Measurements from ENCODE around the gene MGAT5.

The MGAT5 gene

DNA sequence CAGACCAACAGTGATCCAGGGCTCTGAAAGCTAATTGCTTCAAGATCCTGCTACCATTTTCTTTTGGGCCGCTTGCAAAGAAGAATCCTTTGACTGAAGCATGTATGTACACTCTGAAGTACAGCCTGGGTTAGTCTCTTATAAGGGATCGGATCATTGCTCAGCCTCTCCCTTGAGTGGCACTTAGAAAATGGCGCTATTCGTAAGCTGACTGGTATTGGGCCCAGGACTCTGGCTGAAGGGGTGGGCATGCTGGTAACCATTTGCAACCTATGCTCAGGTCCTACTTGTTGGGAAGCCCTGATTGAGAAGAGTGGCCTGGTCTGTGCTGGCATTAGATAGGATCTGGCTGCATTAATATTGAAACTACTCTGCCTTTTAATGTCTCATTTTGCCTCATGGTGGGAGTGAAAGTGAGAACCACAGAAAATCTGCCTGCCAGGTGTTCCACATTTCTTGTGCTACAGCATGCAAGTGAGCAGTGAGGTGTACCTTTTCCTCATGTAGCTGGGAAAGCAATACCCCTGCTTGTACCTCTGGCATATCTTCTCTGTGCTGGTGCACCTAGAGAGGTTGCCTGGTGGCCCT, 661 bp upstream of the MGAT5 start:
- Histone ChIP-seq H3K4me1 (ENCODE audit: control insufficient read depth, insufficient read depth, low read length, poor library complexity, severe bottlenecking) (no peaks in the 10 kb centered on the region), H3K9me3 (ENCODE audit: control insufficient read depth, low read length) (no peaks in the 10 kb centered on the region), H3K27ac (ENCODE audit: low read depth, low read length, severe bottlenecking) (no peak overlapping the region), H3K36me3 (ENCODE audit: control insufficient read depth, insufficient read depth, low read length) (peaks cover 12% of the 10 kb centered on the region), H3K4me3 (ENCODE audit: extremely low read depth, insufficient read depth, low read length, poor library complexity, severe bottlenecking) (no peak overlapping the region)
- 97 to 100% methylated on average over 4 of the region's 4 CpGs for WGBS, 2 experiments (ENCODE audit: insufficient coverage in 2 of 2)

DNA sequence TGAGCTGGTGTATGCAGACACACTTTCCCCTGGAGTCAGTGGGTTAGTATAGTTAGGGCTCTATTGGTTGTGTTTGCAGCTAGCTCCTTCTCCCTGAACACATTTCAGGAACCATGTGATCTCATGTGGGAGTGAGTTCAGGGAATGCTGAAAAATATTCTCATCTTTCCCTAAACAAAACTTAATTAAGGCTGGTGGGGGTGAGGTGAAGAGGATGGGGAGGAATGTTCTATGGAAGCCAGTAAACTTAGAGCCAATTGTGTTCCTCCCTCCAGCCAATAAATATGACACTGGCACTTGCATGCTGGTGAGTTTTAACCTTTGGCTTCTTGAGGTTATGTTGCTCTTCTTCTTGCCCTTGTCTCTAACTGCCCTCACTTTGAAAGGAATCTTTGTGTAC, 952 bp downstream of the MGAT5 start:
- no peak overlapping the region for H3K27ac ChIP-seq (ENCODE audit: low read depth, low read length, severe bottlenecking)

DNA sequence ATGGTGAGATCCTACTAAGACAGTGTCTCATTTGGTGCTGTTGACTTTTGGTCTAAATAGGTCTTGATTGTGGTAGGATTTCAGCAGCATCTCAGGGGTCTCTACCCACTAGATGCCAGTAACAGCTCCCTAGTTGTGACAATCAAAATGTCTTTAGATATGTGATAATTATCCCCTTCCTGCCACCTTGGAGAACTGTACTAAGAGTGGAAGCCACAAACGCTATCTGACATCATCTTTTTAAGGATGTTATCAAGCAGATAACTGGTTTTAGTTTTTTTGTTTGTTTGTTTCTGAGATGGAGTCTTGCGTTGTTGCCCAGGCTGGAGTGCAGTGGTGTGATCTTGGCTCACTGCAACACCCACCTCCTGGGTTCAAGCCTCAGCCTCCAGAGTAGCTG, 3.1 kb downstream of the MGAT5 start:
- Histone ChIP-seq H3K9me3 (ENCODE audit: control insufficient read depth, low read length) (no peaks in the 10 kb centered on the region), H3K36me3 (ENCODE audit: control insufficient read depth, insufficient read depth, low read length) (peaks cover 9% of the 10 kb centered on the region), H3K4me3 (ENCODE audit: extremely low read depth, insufficient read depth, low read length, poor library complexity, severe bottlenecking) (no peak overlapping the region), H3K27ac (ENCODE audit: low read depth, low read length, severe bottlenecking) (no peak overlapping the region), H3K4me1 (ENCODE audit: control insufficient read depth, insufficient read depth, low read length, poor library complexity, severe bottlenecking) (peaks cover 14% of the 10 kb centered on the region)
- 87 to 88% methylated on average over 2 of the region's 2 CpGs for WGBS, 2 experiments (ENCODE audit: insufficient coverage in 2 of 2)

More for the DNA sequence above, 952 bp downstream of the MGAT5 start:
- no peaks in the 10 kb centered on the region for H3K9me3 ChIP-seq (ENCODE audit: control insufficient read depth, low read length)
- no peak overlapping the region for H3K4me3 ChIP-seq (ENCODE audit: extremely low read depth, insufficient read depth, low read length, poor library complexity, severe bottlenecking)
- H3K36me3 ChIP-seq (ENCODE audit: control insufficient read depth, insufficient read depth, low read length) = peaks cover 9% of the 10 kb centered on the region
- no peaks in the 10 kb centered on the region for H3K4me1 ChIP-seq (ENCODE audit: control insufficient read depth, insufficient read depth, low read length, poor library complexity, severe bottlenecking)

DNA sequence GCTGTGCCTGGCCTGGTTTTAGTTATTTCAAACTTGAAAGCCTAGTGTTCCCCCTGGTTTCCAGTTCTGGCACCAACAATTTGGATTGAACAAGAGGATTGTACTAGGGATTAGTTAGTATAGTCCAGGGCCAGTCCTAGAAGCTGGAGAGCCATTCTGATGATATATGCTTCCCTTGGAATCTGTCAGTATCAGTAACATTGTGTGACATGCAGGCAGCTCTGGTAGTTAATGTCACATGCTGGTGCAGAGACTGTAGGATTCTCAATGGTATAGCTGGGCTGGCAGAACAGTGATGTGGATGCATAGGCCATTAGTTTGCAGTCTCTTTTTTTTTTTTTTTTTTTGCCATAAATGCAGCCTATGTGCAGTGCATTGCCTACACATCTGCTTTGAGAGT, 3.6 kb downstream of the MGAT5 start:
- H3K4me3 ChIP-seq (ENCODE audit: extremely low read depth, insufficient read depth, low read length, poor library complexity, severe bottlenecking) = no peak overlapping the region
- no peak overlapping the region for H3K27ac ChIP-seq (ENCODE audit: low read depth, low read length, severe bottlenecking)
- H3K36me3 ChIP-seq (ENCODE audit: control insufficient read depth, insufficient read depth, low read length) = peaks cover 9% of the 10 kb centered on the region

GRCh38 chr2:134257965-134258683, 4.3 kb downstream of the MGAT5 start:
- Histone ChIP-seq H3K9me3 (ENCODE audit: control insufficient read depth, low read length) (no peaks in the 10 kb centered on the region), H3K4me3 (ENCODE audit: extremely low read depth, insufficient read depth, low read length, poor library complexity, severe bottlenecking) (no peak overlapping the region), H3K4me1 (ENCODE audit: control insufficient read depth, insufficient read depth, low read length, poor library complexity, severe bottlenecking) (peaks cover 14% of the 10 kb centered on the region), H3K27ac (ENCODE audit: low read depth, low read length, severe bottlenecking) (no peak overlapping the region), H3K36me3 (ENCODE audit: control insufficient read depth, insufficient read depth, low read length) (peaks cover 9% of the 10 kb centered on the region)
- 88 to 92% methylated on average over 1 to 2 of the region's 7 CpGs for WGBS, 2 experiments (ENCODE audit: insufficient coverage in 2 of 2)

More for the DNA sequence above, 3.6 kb downstream of the MGAT5 start:
- Histone ChIP-seq H3K4me1 (ENCODE audit: control insufficient read depth, insufficient read depth, low read length, poor library complexity, severe bottlenecking) (peaks cover 14% of the 10 kb centered on the region), H3K9me3 (ENCODE audit: control insufficient read depth, low read length) (no peaks in the 10 kb centered on the region)

DNA sequence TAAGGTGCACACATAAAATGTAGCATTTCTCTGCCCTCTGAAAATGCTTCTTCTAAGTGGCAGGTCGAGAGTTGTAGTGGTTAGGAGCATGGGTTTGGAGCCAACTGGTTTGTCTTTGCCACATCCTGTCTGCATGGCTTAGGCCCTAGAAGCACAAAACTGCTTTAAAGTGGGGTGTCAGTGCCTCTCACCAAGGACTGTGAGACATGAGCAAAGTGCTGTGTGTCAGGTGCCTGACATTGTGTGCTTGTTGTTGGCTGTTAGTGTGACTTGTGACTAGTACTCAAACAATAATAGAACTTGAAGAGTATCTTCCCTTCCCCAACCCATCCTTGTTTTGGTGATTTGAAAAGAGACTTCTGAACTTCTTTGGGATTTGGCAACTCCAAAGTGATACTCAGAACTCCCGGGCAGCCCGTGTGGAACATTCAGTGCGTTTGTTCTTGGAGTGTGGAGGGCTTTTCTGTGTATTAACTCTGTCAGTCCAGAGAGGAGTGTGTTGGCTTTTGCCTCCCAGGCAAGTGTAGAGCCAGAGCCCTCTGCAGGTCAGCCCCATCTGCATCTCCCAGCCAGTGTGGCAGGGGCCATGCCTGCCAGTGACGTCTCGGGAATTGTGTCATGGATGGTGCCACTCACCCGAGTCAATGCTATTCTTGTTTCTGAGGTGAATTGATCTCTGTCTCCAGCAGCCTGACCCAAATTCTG, 5.0 kb downstream of the MGAT5 start:
- H3K9me3 ChIP-seq (ENCODE audit: control insufficient read depth, low read length) = no peaks in the 10 kb centered on the region
- H3K4me3 ChIP-seq (ENCODE audit: extremely low read depth, insufficient read depth, low read length, poor library complexity, severe bottlenecking) = no peak overlapping the region
- H3K36me3 ChIP-seq (ENCODE audit: control insufficient read depth, insufficient read depth, low read length) = peaks cover 9% of the 10 kb centered on the region
- WGBS, 2 experiments (ENCODE audit: insufficient coverage in 2 of 2) = 74 to 90% methylated on average over 4 of the region's 7 CpGs
- no peak overlapping the region for H3K27ac ChIP-seq (ENCODE audit: low read depth, low read length, severe bottlenecking)
- H3K4me1 ChIP-seq (ENCODE audit: control insufficient read depth, insufficient read depth, low read length, poor library complexity, severe bottlenecking) = peaks cover 14% of the 10 kb centered on the region

- Histone ChIP-seq H3K4me3 (ENCODE audit: extremely low read depth, insufficient read depth, low read length, poor library complexity, severe bottlenecking) (no peak overlapping the region), H3K9me3 (ENCODE audit: control insufficient read depth, low read length) (no peaks in the 10 kb centered on the region), H3K27ac (ENCODE audit: low read depth, low read length, severe bottlenecking) (no peak overlapping the region), H3K4me1 (ENCODE audit: control insufficient read depth, insufficient read depth, low read length, poor library complexity, severe bottlenecking) (peaks cover 14% of the 10 kb centered on the region), H3K36me3 (ENCODE audit: control insufficient read depth, insufficient read depth, low read length) (peaks cover 5% of the 10 kb centered on the region)
- 87 to 89% methylated on average over 2 of the region's 2 CpGs for WGBS, 2 experiments (ENCODE audit: insufficient coverage in 2 of 2)
Measured at GRCh38 chr2:134259571-134259970, 5.7 kb downstream of the MGAT5 start.

DNA sequence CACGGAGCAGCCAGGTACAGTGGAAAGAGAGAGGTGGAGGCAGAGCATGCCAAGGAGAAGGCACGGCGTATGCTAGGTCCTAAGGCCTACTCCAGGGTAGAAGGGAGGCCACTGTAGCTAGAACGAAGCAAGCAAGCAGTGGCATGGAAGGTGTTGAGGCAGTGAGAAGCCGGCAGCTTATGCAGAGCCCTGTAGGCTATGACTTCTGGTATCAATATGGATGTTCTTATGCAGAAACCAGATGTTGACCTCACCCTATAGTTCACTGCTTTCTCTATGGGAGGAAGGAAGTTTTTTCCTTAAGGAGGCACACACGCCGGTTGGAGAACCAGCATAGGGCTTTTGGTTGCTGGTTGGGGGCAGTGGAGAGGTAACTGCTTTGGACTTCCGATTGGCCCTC, 6.1 kb downstream of the MGAT5 start:
- Histone ChIP-seq H3K9me3 (ENCODE audit: control insufficient read depth, low read length) (no peaks in the 10 kb centered on the region), H3K36me3 (ENCODE audit: control insufficient read depth, insufficient read depth, low read length) (peaks cover 1% of the 10 kb centered on the region), H3K27ac (ENCODE audit: low read depth, low read length, severe bottlenecking) (no peak overlapping the region), H3K4me1 (ENCODE audit: control insufficient read depth, insufficient read depth, low read length, poor library complexity, severe bottlenecking) (peaks cover 14% of the 10 kb centered on the region), H3K4me3 (ENCODE audit: extremely low read depth, insufficient read depth, low read length, poor library complexity, severe bottlenecking) (no peak overlapping the region)
- 93 to 94% methylated on average over 7 to 8 of the region's 8 CpGs for WGBS, 2 experiments (ENCODE audit: insufficient coverage in 2 of 2)

DNA sequence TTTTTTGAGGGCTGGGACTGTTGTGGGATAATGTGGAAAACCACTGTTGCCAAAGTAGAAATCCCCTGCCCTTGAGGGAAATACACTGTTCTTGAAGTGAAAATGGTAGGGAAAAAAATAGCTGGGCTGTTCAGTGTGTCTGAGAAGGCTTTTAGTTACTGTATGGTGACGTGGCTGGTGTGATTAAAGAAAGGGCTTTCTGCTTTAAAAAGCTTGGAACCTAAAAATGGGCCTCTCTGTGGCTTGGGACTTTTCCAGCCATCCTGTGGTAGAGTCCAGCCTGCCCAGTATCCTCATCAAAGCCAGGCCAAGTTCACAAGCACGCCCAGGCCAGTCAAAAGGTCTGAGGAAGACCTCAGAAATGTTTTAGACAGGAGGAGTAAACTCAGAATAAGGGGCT, 6.8 kb downstream of the MGAT5 start:
- Histone ChIP-seq H3K27ac (ENCODE audit: low read depth, low read length, severe bottlenecking) (no peak overlapping the region), H3K36me3 (ENCODE audit: control insufficient read depth, insufficient read depth, low read length) (peaks cover 4% of the 10 kb centered on the region), H3K4me1 (ENCODE audit: control insufficient read depth, insufficient read depth, low read length, poor library complexity, severe bottlenecking) (peaks cover 14% of the 10 kb centered on the region), H3K9me3 (ENCODE audit: control insufficient read depth, low read length) (no peaks in the 10 kb centered on the region), H3K4me3 (ENCODE audit: extremely low read depth, insufficient read depth, low read length, poor library complexity, severe bottlenecking) (no peak overlapping the region)
- 100% methylated on average over 1 of the region's 2 CpGs for WGBS, 2 experiments (ENCODE audit: insufficient coverage in 2 of 2)

GRCh38 chr2:134261398-134262131, 7.7 kb downstream of the MGAT5 start:
- Histone ChIP-seq H3K36me3 (ENCODE audit: control insufficient read depth, insufficient read depth, low read length) (peaks cover 4% of the 10 kb centered on the region), H3K4me3 (ENCODE audit: extremely low read depth, insufficient read depth, low read length, poor library complexity, severe bottlenecking) (no peak overlapping the region), H3K4me1 (ENCODE audit: control insufficient read depth, insufficient read depth, low read length, poor library complexity, severe bottlenecking) (peaks cover 14% of the 10 kb centered on the region), H3K9me3 (ENCODE audit: control insufficient read depth, low read length) (no peaks in the 10 kb centered on the region), H3K27ac (ENCODE audit: low read depth, low read length, severe bottlenecking) (no peak overlapping the region)
- 100% methylated on average over 1 of the region's 6 CpGs for WGBS, 2 experiments (ENCODE audit: insufficient coverage in 2 of 2)

Data from mesodermal cell (in vitro differentiated cells).